ENCODE results near the gene SLC38A1.

DNA sequence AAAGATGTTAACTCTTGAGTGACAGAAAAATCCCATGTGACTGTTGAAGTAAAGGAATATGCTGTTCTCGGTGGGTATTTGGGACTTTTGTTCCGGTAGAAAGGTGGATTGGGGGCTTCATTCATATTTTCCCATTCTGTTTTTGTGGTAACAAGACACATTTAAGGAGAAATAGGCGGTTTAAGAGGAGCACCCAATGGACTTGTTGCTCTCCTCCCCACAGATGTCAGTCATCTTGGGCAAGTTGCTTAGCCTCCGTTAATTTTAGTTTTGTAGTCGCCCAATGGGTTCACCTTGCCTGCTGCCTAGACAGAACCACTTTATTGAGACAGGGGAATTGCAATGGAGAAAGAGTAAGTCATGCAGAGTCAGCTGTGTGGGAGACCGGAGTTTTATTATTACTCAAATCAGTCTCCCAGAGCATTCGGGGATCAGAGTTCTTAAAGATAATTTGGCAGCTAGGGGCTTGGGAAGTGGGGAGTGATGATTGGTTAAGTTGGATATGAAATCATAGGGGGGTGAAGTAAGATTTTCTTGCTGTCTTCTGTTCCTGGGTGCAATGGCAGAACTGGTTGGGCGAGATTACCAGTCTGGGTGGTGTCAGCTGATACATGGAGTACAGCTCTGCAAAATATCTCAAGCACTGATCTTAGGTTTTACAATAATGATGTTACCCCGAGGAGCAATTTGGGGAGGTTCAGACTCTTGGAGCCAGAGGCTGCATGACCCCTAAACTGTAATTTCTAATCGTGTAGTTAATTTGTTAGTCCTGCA, 50.3 kb downstream of the SLC38A1 start:
- TF ChIP-seq POLR2A (IDR thresholded peaks at IDR 0.05; ENCODE audit: low read depth) (no peak), EP300 (IDR thresholded peaks at IDR 0.05) (no peak)
- TF ChIP-seq, protein P1, sequence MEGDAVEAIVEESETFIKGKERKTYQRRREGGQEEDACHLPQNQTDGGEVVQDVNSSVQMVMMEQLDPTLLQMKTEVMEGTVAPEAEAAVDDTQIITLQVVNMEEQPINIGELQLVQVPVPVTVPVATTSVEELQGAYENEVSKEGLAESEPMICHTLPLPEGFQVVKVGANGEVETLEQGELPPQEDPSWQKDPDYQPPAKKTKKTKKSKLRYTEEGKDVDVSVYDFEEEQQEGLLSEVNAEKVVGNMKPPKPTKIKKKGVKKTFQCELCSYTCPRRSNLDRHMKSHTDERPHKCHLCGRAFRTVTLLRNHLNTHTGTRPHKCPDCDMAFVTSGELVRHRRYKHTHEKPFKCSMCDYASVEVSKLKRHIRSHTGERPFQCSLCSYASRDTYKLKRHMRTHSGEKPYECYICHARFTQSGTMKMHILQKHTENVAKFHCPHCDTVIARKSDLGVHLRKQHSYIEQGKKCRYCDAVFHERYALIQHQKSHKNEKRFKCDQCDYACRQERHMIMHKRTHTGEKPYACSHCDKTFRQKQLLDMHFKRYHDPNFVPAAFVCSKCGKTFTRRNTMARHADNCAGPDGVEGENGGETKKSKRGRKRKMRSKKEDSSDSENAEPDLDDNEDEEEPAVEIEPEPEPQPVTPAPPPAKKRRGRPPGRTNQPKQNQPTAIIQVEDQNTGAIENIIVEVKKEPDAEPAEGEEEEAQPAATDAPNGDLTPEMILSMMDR (IDR thresholded peaks at IDR 0.05) = no peak

All from esophagus muscularis mucosa (tissue), 4 donors.